ENCODE measurements around the gene STXBP2.

GRCh38 chr19:7648265-7649014 is 11.5 kb downstream of the STXBP2 start:
- TF ChIP-seq EZH2phosphoT487 (IDR thresholded peaks at IDR 0.05; ENCODE audit: low read depth, severe bottlenecking, unreplicated experiment) (no peak), CTCF (IDR thresholded peaks at IDR 0.05; ENCODE audit: poor library complexity) (no peak), EZH2 (IDR thresholded peaks at IDR 0.05; ENCODE audit: borderline replicate concordance) (no peak)
